Measurements from ENCODE around the gene KLHDC8A. TPM values are rescaled to one million over a fixed set of nuclear protein-coding genes. Genes with fewer than 3 reads are reported as not detected.

The KLHDC8A gene
- polyA plus RNA-seq, 3 donors from 2014 or later = not detected

Other genes starting within 250 kb of the KLHDC8A start
- gene RBBP5, start 234.9 kb downstream of the KLHDC8A start, polyA plus RNA-seq = 10 to 100 TPM; 11.2 to 20.1 (median 15.5) TPM
- 1 to 10 TPM; 2.9 to 8.3 (median 3.6) TPM for gene DSTYK, start 145.2 kb downstream of the KLHDC8A start, polyA plus RNA-seq
- 1 to 10 TPM in 1 of 3 donors, under 1 TPM in 1, not detected in 1; 0.50 to 1.1 TPM for gene TMCC2, start 129.0 kb downstream of the KLHDC8A start, polyA plus RNA-seq
- 10 to 100 TPM in 1 of 3 donors, 1 to 10 TPM in 2; 6.3 to 26.4 (median 6.6) TPM for gene NUAK2, start 35.2 kb downstream of the KLHDC8A start, polyA plus RNA-seq
- gene LEMD1, start 65.1 kb upstream of the KLHDC8A start, polyA plus RNA-seq = not detected
- gene BLACAT1, start 99.1 kb upstream of the KLHDC8A start, polyA plus RNA-seq = not detected
- under 1 TPM in 2 of 3 donors, not detected in 1; 0.61 to 0.74 TPM for gene CDK18, start 147.7 kb upstream of the KLHDC8A start, polyA plus RNA-seq